H9 (cell line): ENCODE measurements around the gene NHSL1. TPM values are rescaled to one million over a fixed set of nuclear protein-coding genes. Genes with fewer than 3 reads are reported as not detected.

Experiments
- DNase-seq: peaks from one replicate; pipeline ENCODE4 v3.0.0-alpha.2; 2017
- H2AFZ ChIP-seq: one replicate; pipeline ENCODE4 v1.6.1; 2013; ENCODE audit warnings: mild to moderate bottlenecking, low read length, control low read depth, moderate library complexity
- H2AK5ac ChIP-seq: 2 replicates; pipeline ENCODE4 v1.6.1; 2013; ENCODE audit warnings: low read length, control low read depth, mixed read lengths; ENCODE audit not compliant: insufficient read length
- H2BK120ac ChIP-seq: one replicate; pipeline ENCODE4 v1.6.1; 2013; ENCODE audit warnings: low read depth, mild to moderate bottlenecking, low read length, control low read depth, inconsistent platforms; ENCODE audit not compliant: poor library complexity, severe bottlenecking
- H2BK12ac ChIP-seq: 2 replicates; pipeline ENCODE4 v1.6.1; 2013; ENCODE audit warnings: low read length, control low read depth, mixed read lengths, low read depth; ENCODE audit not compliant: insufficient read length
- H2BK15ac ChIP-seq: 2 replicates; pipeline ENCODE4 v1.6.1; 2013; ENCODE audit warnings: low read depth, low read length, control low read depth
- H2BK20ac ChIP-seq: one replicate; pipeline ENCODE4 v1.6.1; 2013; ENCODE audit warnings: low read depth, mild to moderate bottlenecking, low read length, control low read depth, inconsistent platforms; ENCODE audit not compliant: poor library complexity, severe bottlenecking
- H2BK5ac ChIP-seq: 2 replicates; pipeline ENCODE4 v1.6.1; 2013; ENCODE audit warnings: low read length, control low read depth, mixed read lengths; ENCODE audit not compliant: insufficient read length
- H3K14ac ChIP-seq: 2 replicates; pipeline ENCODE4 v1.6.1; 2013; ENCODE audit warnings: low read length, control low read depth; ENCODE audit not compliant: insufficient read depth
- H3K18ac ChIP-seq: 2 replicates; pipeline ENCODE4 v1.6.1; 2013; ENCODE audit warnings: low read depth, mild to moderate bottlenecking, mixed read lengths, low read length, control low read depth; ENCODE audit not compliant: insufficient read length
- H3K23ac ChIP-seq: 2 replicates; pipeline ENCODE4 v1.6.1; 2013; ENCODE audit warnings: low read length, control low read depth, mixed read lengths, low read depth; ENCODE audit not compliant: insufficient read length
- H3K23me2 ChIP-seq: 2 replicates; pipeline ENCODE4 v1.6.1; 2013; ENCODE audit warnings: low read depth, mild to moderate bottlenecking, mixed read lengths, low read length, control low read depth; ENCODE audit not compliant: insufficient read length, poor library complexity, severe bottlenecking
- H3K27ac ChIP-seq: 2 replicates; pipeline ENCODE4 v1.5.1; 2013; ENCODE audit warnings: low read length, control low read depth, mixed read lengths, low read depth; ENCODE audit not compliant: insufficient read length
- H3K27me3 ChIP-seq: 2 replicates; pipeline ENCODE4 v1.6.1; 2013; ENCODE audit warnings: low read length, control low read depth, inconsistent platforms; ENCODE audit not compliant: insufficient read depth
- H3K4ac ChIP-seq: 2 replicates; pipeline ENCODE4 v1.6.1; 2013; ENCODE audit warnings: low read depth, mild to moderate bottlenecking, control low read depth, inconsistent platforms, low read length, moderate library complexity
- H3K4me1 ChIP-seq: 2 replicates; pipeline ENCODE4 v1.6.1; 2013; ENCODE audit warnings: low read length, control low read depth, inconsistent platforms; ENCODE audit not compliant: insufficient read depth
- H3K4me2 ChIP-seq: 2 replicates; pipeline ENCODE4 v1.6.1; 2013; ENCODE audit warnings: low read length, control low read depth, mixed read lengths; ENCODE audit not compliant: insufficient read length, insufficient read depth
- H3K56ac ChIP-seq: 2 replicates; pipeline ENCODE4 v1.6.1; 2013; ENCODE audit warnings: low read depth, mild to moderate bottlenecking, mixed read lengths, low read length, control low read depth; ENCODE audit not compliant: insufficient read length
- H3K79me1 ChIP-seq: 2 replicates; pipeline ENCODE4 v1.6.1; 2013; ENCODE audit warnings: low read depth, mild to moderate bottlenecking, moderate library complexity, low read length, control low read depth, inconsistent platforms; ENCODE audit not compliant: insufficient read depth, poor library complexity, severe bottlenecking
- H3K79me2 ChIP-seq: 2 replicates; pipeline ENCODE4 v1.6.1; 2013; ENCODE audit warnings: low read length, control low read depth, inconsistent platforms; ENCODE audit not compliant: insufficient read depth
- H3K9ac ChIP-seq: 2 replicates; pipeline ENCODE4 v1.6.1; 2013; ENCODE audit warnings: low read length, control low read depth, mixed read lengths; ENCODE audit not compliant: insufficient read length; ENCODE audit errors: extremely low read depth
- H3K9me3 ChIP-seq: one replicate; pipeline ENCODE4 v1.6.1; 2013; ENCODE audit warnings: low read depth, low read length, inconsistent platforms; ENCODE audit not compliant: control insufficient read depth
- H3T11ph ChIP-seq: one replicate; pipeline ENCODE4 v1.6.1; 2013; ENCODE audit warnings: mild to moderate bottlenecking, low read length, control low read depth, inconsistent platforms
- H4K20me1 ChIP-seq: one replicate; pipeline ENCODE4 v1.6.1; 2013; ENCODE audit not compliant: control insufficient read depth, insufficient read length, insufficient read depth
- H4K5ac ChIP-seq: 2 replicates; pipeline ENCODE4 v1.6.1; 2013; ENCODE audit warnings: low read depth, mild to moderate bottlenecking, mixed read lengths, low read length, control low read depth; ENCODE audit not compliant: insufficient read length
- H4K8ac ChIP-seq: replicated peaks from 2 replicates; pipeline ENCODE4 v1.6.1; 2013; ENCODE audit warnings: low read length, control low read depth, mixed read lengths, low read depth; ENCODE audit not compliant: insufficient read length
- H4K91ac ChIP-seq: 2 replicates; pipeline ENCODE4 v1.6.1; 2013; ENCODE audit warnings: low read depth, mild to moderate bottlenecking, moderate library complexity, mixed read lengths, low read length, control low read depth; ENCODE audit not compliant: insufficient read length
- H3K27ac Mint-ChIP-seq, 3 experiments: 2 replicates in 2 of 3; 3 replicates in 1 of 3; pipeline ENCODE4 v1.8.0; 2020 to 2021; ENCODE audit warnings: mixed read lengths in 3 of 3, mild to moderate bottlenecking in 1 of 3, moderate library complexity in 1 of 3
- H3K27me3 Mint-ChIP-seq: 2 replicates; pipeline ENCODE4 v1.8.0; 2021; ENCODE audit warnings: low read depth, mild to moderate bottlenecking, moderate library complexity, mixed read lengths
- H3K36me3 Mint-ChIP-seq, 3 experiments: 2 replicates in 2 of 3; 3 replicates in 1 of 3; pipeline ENCODE4 v1.8.0; 2020 to 2021; ENCODE audit warnings: low read depth in 3 of 3, mixed read lengths in 3 of 3; ENCODE audit not compliant: insufficient read depth in 1 of 3
- H3K4me1 Mint-ChIP-seq, 2 experiments: 2 replicates each; pipeline ENCODE4 v1.8.0; 2020; ENCODE audit warnings: mixed read lengths in 2 of 2
- H3K4me3 Mint-ChIP-seq, 2 experiments: 2 replicates in 1 of 2; 3 replicates in 1 of 2; pipeline ENCODE4 v1.8.0; 2020 to 2021; ENCODE audit warnings: mild to moderate bottlenecking in 2 of 2, mixed read lengths in 2 of 2, moderate library complexity in 1 of 2
- H3K9me3 Mint-ChIP-seq, 2 experiments: 2 replicates in 1 of 2; 3 replicates in 1 of 2; pipeline ENCODE4 v1.8.0; 2020; ENCODE audit warnings: mild to moderate bottlenecking in 2 of 2, mixed read lengths in 2 of 2, moderate library complexity in 1 of 2
- CTCF ChIP-seq: fragments of 200-600 bp; sonication (generic); conservative IDR thresholded peaks from 3 replicates; pipeline ENCODE4 v1.8.0; 2021; ENCODE audit warnings: antibody characterized with exemption, mild to moderate bottlenecking
- WGBS: extraction: QIAGEN DNeasy Blood & Tissue Kit; methylation state at CpG from one replicate; pipeline ENCODE4 v1.1.7; 2013; ENCODE audit warnings: missing lambda C conversion rate, low lambda C conversion rate, mixed read lengths; ENCODE audit not compliant: insufficient read length; ENCODE audit errors: extremely low coverage; 5-methylcytosine and 5-hydroxymethylcytosine counted together
- total RNA-seq: library from RNA; stranded (reverse); gene quantifications from 2 replicates; pipeline ENCODE4 v1.2.1, GENCODE V29; 2021

The NHSL1 gene
- total RNA-seq, 1 experiment from 2014 or later = 28.7 TPM

- H3K27me3 Mint-ChIP-seq = no peaks in the 10 kb centered on the region; the same call in 1 of the 2 replicates
- Histone ChIP-seq H2BK15ac (no peak overlapping the region), H3K4ac (no peak overlapping the region), H3K23ac (no peak overlapping the region), H4K20me1 (no peaks in the 10 kb centered on the region), H2BK20ac (no peak overlapping the region), H4K5ac (no peak overlapping the region), H3K27me3 (no peaks in the 10 kb centered on the region), H3K27ac (no peak overlapping the region), H3K56ac (no peak overlapping the region), H3T11ph (no peak overlapping the region), H2BK5ac (no peak overlapping the region), H2BK120ac (no peak overlapping the region), H3K23me2 (peaks cover 17% of the 10 kb centered on the region), H2AFZ (no peak overlapping the region), H3K79me1 (no peaks in the 10 kb centered on the region), H3K4me1 (no peaks in the 10 kb centered on the region), H3K14ac (no peak overlapping the region), H4K8ac (no peak overlapping the region), H3K9ac (no peak overlapping the region), H3K79me2 (no peaks in the 10 kb centered on the region), H2BK12ac (no peak overlapping the region), H3K4me2 (no peak overlapping the region), H3K18ac (no peak overlapping the region), H4K91ac (no peak overlapping the region), H3K9me3 (no peaks in the 10 kb centered on the region), H2AK5ac (no peak overlapping the region)
- peak overlapping the region in 1 of 3 experiments; percentile 45; a peak in 2 of 7 replicates for H3K27ac Mint-ChIP-seq
- H3K4me1 Mint-ChIP-seq = peaks cover 4 to 12% of the 10 kb centered on the region in 2 experiments
- H3K36me3 Mint-ChIP-seq = peaks cover 2 to 17% (median 14%) of the 10 kb centered on the region in 3 experiments; a peak in 6 of 7 replicates
- DNase-seq = no peak
- no peaks in the 10 kb centered on the region; a peak in 1 of 5 replicates for H3K9me3 Mint-ChIP-seq
- no peak for TF ChIP-seq CTCF
- WGBS = no CpG with 5 or more reads among the region's 14 CpGs
- H3K4me3 Mint-ChIP-seq = 0 out of 5 replicates have a peak overlapping the region, but pooled peaks of 1 of the 2 experiments have one; percentile 3
Observed at GRCh38 chr6:138401960-138402837, 97.1 kb downstream of the NHSL1 start.
